NCI-H524 (cell line): ENCODE results near the gene FAM219B.
A peak's percentile ranks its signal among the peaks of the same experiment; 100 is the strongest.
"Not testable (repeated sequence)": the region's sequence is repeated elsewhere in the genome, so short reads cannot be mapped to it uniquely, and the experiment has no call there.

Experiments used
- DNase-seq, 2 experiments: peaks; one replicate each; lab custom pipeline; 2025; lab: John Stamatoyannopoulos, UW

The FAM219B gene

GRCh38 chr15:74903676-74904075 lies 3.0 kb downstream of the FAM219B start:
- DNase-seq, result no peak

GRCh38 chr15:74902295-74903075 lies 4.2 kb downstream of the FAM219B start:
- DNase-seq, result no peak

GRCh38 chr15:74901612-74902063 lies 5.0 kb downstream of the FAM219B start:
- peak; percentile 23 to 51 for DNase-seq

GRCh38 chr15:74897300-74897701 lies 9.3 kb downstream of the FAM219B start:
- no peak for DNase-seq

GRCh38 chr15:74896316-74896715 lies 10.3 kb downstream of the FAM219B start:
- DNase-seq, result no peak

- DNase-seq, result no peak
These were observed 10.8 kb downstream of the FAM219B start for GRCh38 chr15:74895830-74896229.

- DNase-seq, result not testable (repeated sequence)
These were observed 12.3 kb downstream of the FAM219B start for GRCh38 chr15:74894383-74894782.

- no peak for DNase-seq
These were observed 13.0 kb downstream of the FAM219B start for GRCh38 chr15:74893627-74894026.

- DNase-seq, result no peak
These were observed 13.7 kb downstream of the FAM219B start for GRCh38 chr15:74892931-74893330.

GRCh38 chr15:74892313-74892712 lies 14.3 kb downstream of the FAM219B start:
- no peak for DNase-seq

- DNase-seq, result no peak
These were observed 15.2 kb downstream of the FAM219B start for GRCh38 chr15:74891469-74891868.

- no peak for DNase-seq
These were observed 16.0 kb downstream of the FAM219B start for GRCh38 chr15:74890665-74890960.

- DNase-seq, result peak; percentile 78 to 90
These were observed 16.6 kb downstream of the FAM219B start, which contains the start of gene MPI for GRCh38 chr15:74889883-74890664. Gene MPI (plus strand): TSS chr15:74890042. CDS start chr15:74890074, 32 bp downstream.

GRCh38 chr15:74889390-74889882 lies 17.2 kb downstream of the FAM219B start:
- no peak for DNase-seq

GRCh38 chr15:74888716-74889115 lies 17.9 kb downstream of the FAM219B start:
- no peak for DNase-seq

- DNase-seq, result not testable (repeated sequence)
These were observed 19.0 kb downstream of the FAM219B start for GRCh38 chr15:74887537-74888193.

- no peak for DNase-seq
These were observed 21.2 kb downstream of the FAM219B start for GRCh38 chr15:74885461-74885860.

GRCh38 chr15:74884428-74885223 lies 22.0 kb downstream of the FAM219B start:
- no peak for DNase-seq

- DNase-seq, result no peak
These were observed 24.1 kb downstream of the FAM219B start for GRCh38 chr15:74882528-74882927.

- no peak for DNase-seq
These were observed 28.4 kb downstream of the FAM219B start for GRCh38 chr15:74878273-74878672.

GRCh38 chr15:74873756-74874424 lies 32.8 kb downstream of the FAM219B start:
- DNase-seq, result no peak
